LNCaP clone FGC (cell line): ENCODE data around the gene ATP8A1.

Experiments
- DNase-seq: peaks from one replicate; pipeline ENCODE4 v3.0.0-alpha.2; 2011; ENCODE audit warnings: low read depth
- H3K4me3 ChIP-seq: 2 replicates; pipeline ENCODE4 v1.5.1; 2011; ENCODE audit warnings: mild to moderate bottlenecking, low read depth, low read length, control low read depth
- CTCF ChIP-seq: IDR thresholded peaks from 2 replicates; pipeline ENCODE4 v1.5.1; 2012; ENCODE audit warnings: mild to moderate bottlenecking; ENCODE audit not compliant: control insufficient read depth, insufficient read depth; ENCODE audit errors: extremely low read depth

The ATP8A1 gene

GRCh38 chr4:42560467-42560861, 96.4 kb downstream of the ATP8A1 start:
- TF ChIP-seq CTCF: no peak
- no peak overlapping the region for H3K4me3 ChIP-seq
- no peak for DNase-seq

- DNase-seq: peak; percentile 74
- no peak overlapping the region for H3K4me3 ChIP-seq
- TF ChIP-seq CTCF: no peak
Measured at GRCh38 chr4:42558156-42558555, 98.7 kb downstream of the ATP8A1 start.

GRCh38 chr4:42555828-42556227, 101.1 kb downstream of the ATP8A1 start:
- DNase-seq: peak; percentile 22
- no peak for TF ChIP-seq CTCF
- no peak overlapping the region for H3K4me3 ChIP-seq

- H3K4me3 ChIP-seq: no peak overlapping the region
- no peak for DNase-seq
- TF ChIP-seq CTCF: no peak
Measured at GRCh38 chr4:42554072-42554471, 102.8 kb downstream of the ATP8A1 start.

GRCh38 chr4:42549896-42550295, 107.0 kb downstream of the ATP8A1 start:
- TF ChIP-seq CTCF: no peak
- no peak for DNase-seq
- no peak overlapping the region for H3K4me3 ChIP-seq

- no peak for TF ChIP-seq CTCF
- H3K4me3 ChIP-seq: no peak overlapping the region
- no peak for DNase-seq
Measured at GRCh38 chr4:42547805-42548204, 109.1 kb downstream of the ATP8A1 start.

GRCh38 chr4:42543762-42544161, 113.1 kb downstream of the ATP8A1 start:
- DNase-seq: no peak
- no peak for TF ChIP-seq CTCF
- no peak overlapping the region for H3K4me3 ChIP-seq
